ENCODE measurements around the gene MRPS6.

Gene MRPS6

GRCh38 chr21:34132926-34133325 is 59.5 kb downstream of the MRPS6 start:
- H3K4me3 ChIP-seq (ENCODE audit: low read length in 2 of 2), result no peak overlapping the region
- no peaks in the 10 kb centered on the region for H3K9me3 ChIP-seq (ENCODE audit: control insufficient read depth in 2 of 2, low read length in 2 of 2)
- peaks cover 5% of the 10 kb centered on the region in 2 donors for H3K36me3 ChIP-seq (ENCODE audit: control insufficient read depth in 2 of 2, insufficient read depth in 2 of 2, low read length in 2 of 2)
- H3K4me1 ChIP-seq (ENCODE audit: control insufficient read depth, insufficient read depth, low read length), result peaks cover 61% of the 10 kb centered on the region
- H3K9ac ChIP-seq (ENCODE audit: low read length in 2 of 2), result no peak overlapping the region
- H3K27ac ChIP-seq (ENCODE audit: low read length), result peak overlapping the region; percentile 73
- H3K27me3 ChIP-seq (ENCODE audit: control insufficient read depth in 1 of 2, insufficient read depth in 2 of 2, low read length in 2 of 2), result no peaks in the 10 kb centered on the region

- H3K4me1 ChIP-seq (ENCODE audit: control insufficient read depth, insufficient read depth, low read length), result peaks cover 56% of the 10 kb centered on the region
These were observed 60.0 kb downstream of the MRPS6 start for GRCh38 chr21:34133392-34133791.

GRCh38 chr21:34133802-34134201 is 60.4 kb downstream of the MRPS6 start:
- Histone ChIP-seq H3K4me3 (ENCODE audit: low read length in 2 of 2) (no peak overlapping the region), H3K4me1 (ENCODE audit: control insufficient read depth, insufficient read depth, low read length) (peaks cover 52% of the 10 kb centered on the region), H3K27me3 (ENCODE audit: control insufficient read depth in 1 of 2, insufficient read depth in 2 of 2, low read length in 2 of 2) (no peaks in the 10 kb centered on the region), H3K9ac (ENCODE audit: low read length in 2 of 2) (no peak overlapping the region), H3K36me3 (ENCODE audit: control insufficient read depth in 2 of 2, insufficient read depth in 2 of 2, low read length in 2 of 2) (peaks cover 5% of the 10 kb centered on the region in 2 donors), H3K27ac (ENCODE audit: low read length) (peak overlapping the region; percentile 37), H3K9me3 (ENCODE audit: control insufficient read depth in 2 of 2, low read length in 2 of 2) (no peaks in the 10 kb centered on the region)

More at GRCh38 chr21:34133392-34133791, 60.0 kb downstream of the MRPS6 start:
- peaks cover 5% of the 10 kb centered on the region in 2 donors for H3K36me3 ChIP-seq (ENCODE audit: control insufficient read depth in 2 of 2, insufficient read depth in 2 of 2, low read length in 2 of 2)
- no peaks in the 10 kb centered on the region for H3K27me3 ChIP-seq (ENCODE audit: control insufficient read depth in 1 of 2, insufficient read depth in 2 of 2, low read length in 2 of 2)
- no peaks in the 10 kb centered on the region for H3K9me3 ChIP-seq (ENCODE audit: control insufficient read depth in 2 of 2, low read length in 2 of 2)
- H3K4me3 ChIP-seq (ENCODE audit: low read length in 2 of 2), result no peak overlapping the region
- no peak overlapping the region for H3K9ac ChIP-seq (ENCODE audit: low read length in 2 of 2)
- peak overlapping the region; percentile 37 for H3K27ac ChIP-seq (ENCODE audit: low read length)

- Histone ChIP-seq H3K27me3 (ENCODE audit: control insufficient read depth in 1 of 2, insufficient read depth in 2 of 2, low read length in 2 of 2) (no peaks in the 10 kb centered on the region), H3K27ac (ENCODE audit: low read length) (no peak overlapping the region)
These were observed 62.0 kb downstream of the MRPS6 start for GRCh38 chr21:34135330-34135729.

DNA sequence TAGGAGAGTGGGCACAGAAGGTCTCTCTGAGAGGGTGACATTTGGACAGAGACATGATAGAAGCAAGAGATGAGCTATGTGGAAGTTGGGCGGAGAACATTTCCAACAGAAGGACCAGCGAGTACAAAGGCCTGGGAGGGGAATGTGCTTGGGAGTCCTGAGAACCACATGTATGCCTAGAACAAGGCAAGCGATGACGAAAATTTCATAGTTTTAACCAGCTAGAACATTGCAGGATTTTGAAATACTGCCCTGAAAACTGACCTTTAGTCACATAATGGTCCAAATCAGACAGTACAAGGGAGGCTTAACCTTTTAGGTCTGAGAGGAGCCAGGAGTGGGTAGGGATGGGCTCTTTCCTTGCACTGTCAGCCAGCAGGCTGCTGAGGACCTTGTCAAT is 68.0 kb downstream of the MRPS6 start:
- H3K4me3 ChIP-seq (ENCODE audit: low read length in 2 of 2), result no peak overlapping the region
- H3K9me3 ChIP-seq (ENCODE audit: control insufficient read depth in 2 of 2, low read length in 2 of 2), result no peaks in the 10 kb centered on the region
- H3K9ac ChIP-seq (ENCODE audit: low read length in 2 of 2), result no peak overlapping the region
- no peak overlapping the region for H3K27ac ChIP-seq (ENCODE audit: low read length)
- H3K36me3 ChIP-seq (ENCODE audit: control insufficient read depth in 2 of 2, insufficient read depth in 2 of 2, low read length in 2 of 2), result peaks cover 9 to 12% of the 10 kb centered on the region in 2 donors
- peaks cover 14% of the 10 kb centered on the region for H3K4me1 ChIP-seq (ENCODE audit: control insufficient read depth, insufficient read depth, low read length)
- H3K27me3 ChIP-seq (ENCODE audit: control insufficient read depth in 1 of 2, insufficient read depth in 2 of 2, low read length in 2 of 2), result no peaks in the 10 kb centered on the region

More at GRCh38 chr21:34135330-34135729, 62.0 kb downstream of the MRPS6 start:
- Histone ChIP-seq H3K4me1 (ENCODE audit: control insufficient read depth, insufficient read depth, low read length) (peaks cover 37% of the 10 kb centered on the region), H3K4me3 (ENCODE audit: low read length in 2 of 2) (no peak overlapping the region), H3K9ac (ENCODE audit: low read length in 2 of 2) (no peak overlapping the region), H3K9me3 (ENCODE audit: control insufficient read depth in 2 of 2, low read length in 2 of 2) (no peaks in the 10 kb centered on the region), H3K36me3 (ENCODE audit: control insufficient read depth in 2 of 2, insufficient read depth in 2 of 2, low read length in 2 of 2) (peaks cover 5% of the 10 kb centered on the region in 2 donors)

GRCh38 chr21:34143685-34144182 is 70.4 kb downstream of the MRPS6 start:
- Histone ChIP-seq H3K9ac (ENCODE audit: low read length in 2 of 2) (no peak overlapping the region), H3K27ac (ENCODE audit: low read length) (peak overlapping the region; percentile 6), H3K9me3 (ENCODE audit: control insufficient read depth in 2 of 2, low read length in 2 of 2) (no peaks in the 10 kb centered on the region), H3K36me3 (ENCODE audit: control insufficient read depth in 2 of 2, insufficient read depth in 2 of 2, low read length in 2 of 2) (peaks cover 9 to 12% of the 10 kb centered on the region in 2 donors), H3K27me3 (ENCODE audit: control insufficient read depth in 1 of 2, insufficient read depth in 2 of 2, low read length in 2 of 2) (no peaks in the 10 kb centered on the region), H3K4me1 (ENCODE audit: control insufficient read depth, insufficient read depth, low read length) (peaks cover 29% of the 10 kb centered on the region), H3K4me3 (ENCODE audit: low read length in 2 of 2) (no peak overlapping the region)

- H3K9ac ChIP-seq (ENCODE audit: low read length in 2 of 2), result no peak overlapping the region
- H3K36me3 ChIP-seq (ENCODE audit: control insufficient read depth in 2 of 2, insufficient read depth in 2 of 2, low read length in 2 of 2), result peaks cover 9 to 12% of the 10 kb centered on the region in 2 donors
- no peaks in the 10 kb centered on the region for H3K27me3 ChIP-seq (ENCODE audit: control insufficient read depth in 1 of 2, insufficient read depth in 2 of 2, low read length in 2 of 2)
- no peak overlapping the region for H3K4me3 ChIP-seq (ENCODE audit: low read length in 2 of 2)
- no peaks in the 10 kb centered on the region for H3K9me3 ChIP-seq (ENCODE audit: control insufficient read depth in 2 of 2, low read length in 2 of 2)
- H3K27ac ChIP-seq (ENCODE audit: low read length), result no peak overlapping the region
- peaks cover 29% of the 10 kb centered on the region for H3K4me1 ChIP-seq (ENCODE audit: control insufficient read depth, insufficient read depth, low read length)
These were observed 70.8 kb downstream of the MRPS6 start for GRCh38 chr21:34144224-34144623.

- H3K9ac ChIP-seq (ENCODE audit: low read length in 2 of 2), result no peak overlapping the region
- no peaks in the 10 kb centered on the region for H3K9me3 ChIP-seq (ENCODE audit: control insufficient read depth in 2 of 2, low read length in 2 of 2)
- peaks cover 26% of the 10 kb centered on the region for H3K4me1 ChIP-seq (ENCODE audit: control insufficient read depth, insufficient read depth, low read length)
- no peak overlapping the region for H3K27ac ChIP-seq (ENCODE audit: low read length)
- peaks cover 5 to 12% of the 10 kb centered on the region in 2 donors for H3K36me3 ChIP-seq (ENCODE audit: control insufficient read depth in 2 of 2, insufficient read depth in 2 of 2, low read length in 2 of 2)
- H3K4me3 ChIP-seq (ENCODE audit: low read length in 2 of 2), result no peak overlapping the region
- no peaks in the 10 kb centered on the region for H3K27me3 ChIP-seq (ENCODE audit: control insufficient read depth in 1 of 2, insufficient read depth in 2 of 2, low read length in 2 of 2)
These were observed 74.5 kb downstream of the MRPS6 start for GRCh38 chr21:34147792-34148418.

- peaks cover 22% of the 10 kb centered on the region for H3K4me1 ChIP-seq (ENCODE audit: control insufficient read depth, insufficient read depth, low read length)
- no peak overlapping the region for H3K4me3 ChIP-seq (ENCODE audit: low read length in 2 of 2)
- H3K27ac ChIP-seq (ENCODE audit: low read length), result no peak overlapping the region
- no peak overlapping the region for H3K9ac ChIP-seq (ENCODE audit: low read length in 2 of 2)
- H3K27me3 ChIP-seq (ENCODE audit: control insufficient read depth in 1 of 2, insufficient read depth in 2 of 2, low read length in 2 of 2), result no peaks in the 10 kb centered on the region
- H3K9me3 ChIP-seq (ENCODE audit: control insufficient read depth in 2 of 2, low read length in 2 of 2), result no peaks in the 10 kb centered on the region
- peaks cover under 1 to 12% of the 10 kb centered on the region in 2 donors for H3K36me3 ChIP-seq (ENCODE audit: control insufficient read depth in 2 of 2, insufficient read depth in 2 of 2, low read length in 2 of 2)
These were observed 75.0 kb downstream of the MRPS6 start for GRCh38 chr21:34148419-34148804.

DNA sequence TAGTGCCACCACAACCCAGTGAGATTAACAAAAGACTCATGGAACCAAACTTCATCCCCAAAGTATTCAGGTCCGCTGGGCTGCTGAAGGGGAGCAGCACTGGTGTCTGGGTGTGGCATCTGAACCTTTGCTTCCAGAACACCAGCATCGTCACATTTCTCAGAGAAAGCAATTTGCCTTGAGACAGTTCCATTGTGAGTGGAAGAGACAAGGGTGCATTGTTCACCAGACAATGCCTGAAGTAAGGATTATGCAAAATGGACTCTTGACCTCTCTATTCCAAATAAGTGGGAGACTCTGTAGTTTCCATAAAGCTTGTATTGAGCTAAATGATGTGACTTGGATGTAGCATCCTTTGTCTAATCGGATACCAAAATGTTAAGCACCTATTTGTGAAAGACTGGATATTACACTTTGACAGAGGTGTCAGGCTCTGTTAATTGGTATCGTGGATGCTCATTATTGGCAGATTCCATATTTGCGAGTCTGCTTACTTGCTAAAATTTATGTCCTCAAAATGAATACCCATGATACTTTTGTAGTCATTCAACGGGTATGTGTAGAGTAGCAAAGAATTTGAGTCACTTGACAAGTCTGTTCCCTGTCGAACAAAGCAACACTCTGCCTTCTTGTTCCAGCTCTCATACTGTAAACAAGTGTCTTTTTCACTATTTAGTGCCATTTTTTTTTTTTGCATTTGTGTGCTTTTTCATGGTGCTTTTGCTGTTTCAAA is 75.6 kb downstream of the MRPS6 start:
- H3K36me3 ChIP-seq (ENCODE audit: control insufficient read depth in 2 of 2, insufficient read depth in 2 of 2, low read length in 2 of 2), result peaks cover 0 to 11% of the 10 kb centered on the region in 2 donors
- no peak overlapping the region for H3K9ac ChIP-seq (ENCODE audit: low read length in 2 of 2)
- H3K4me1 ChIP-seq (ENCODE audit: control insufficient read depth, insufficient read depth, low read length), result peaks cover 22% of the 10 kb centered on the region
- no peak overlapping the region for H3K27ac ChIP-seq (ENCODE audit: low read length)
- no peaks in the 10 kb centered on the region for H3K27me3 ChIP-seq (ENCODE audit: control insufficient read depth in 1 of 2, insufficient read depth in 2 of 2, low read length in 2 of 2)
- no peaks in the 10 kb centered on the region for H3K9me3 ChIP-seq (ENCODE audit: control insufficient read depth in 2 of 2, low read length in 2 of 2)
- no peak overlapping the region for H3K4me3 ChIP-seq (ENCODE audit: low read length in 2 of 2)

DNA sequence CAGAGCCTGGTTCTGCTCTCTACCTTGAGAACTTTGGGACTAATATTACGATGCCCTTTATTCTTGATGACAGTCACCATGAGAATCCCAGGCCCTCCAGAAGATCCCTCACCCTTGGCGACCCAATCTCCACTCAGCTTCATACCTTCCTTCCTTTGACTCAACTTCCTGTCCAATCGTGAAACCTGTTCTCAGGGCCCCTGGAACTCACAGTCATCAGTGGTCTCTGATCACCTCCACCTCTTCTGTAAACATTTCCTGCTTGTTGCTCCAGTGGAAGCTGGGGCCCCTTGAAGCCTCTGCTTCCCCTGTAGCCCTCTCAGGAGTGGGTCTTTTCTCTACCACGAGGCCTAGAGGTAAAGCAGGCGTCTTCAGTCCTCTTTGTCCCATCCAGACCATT is 79.1 kb downstream of the MRPS6 start:
- Histone ChIP-seq H3K4me1 (ENCODE audit: control insufficient read depth, insufficient read depth, low read length) (peaks cover 15% of the 10 kb centered on the region), H3K9ac (ENCODE audit: low read length in 2 of 2) (no peak overlapping the region), H3K36me3 (ENCODE audit: control insufficient read depth in 2 of 2, insufficient read depth in 2 of 2, low read length in 2 of 2) (peaks cover 0 to 2% of the 10 kb centered on the region in 2 donors), H3K27ac (ENCODE audit: low read length) (no peak overlapping the region), H3K4me3 (ENCODE audit: low read length in 2 of 2) (no peak overlapping the region), H3K9me3 (ENCODE audit: control insufficient read depth in 2 of 2, low read length in 2 of 2) (no peaks in the 10 kb centered on the region), H3K27me3 (ENCODE audit: control insufficient read depth in 1 of 2, insufficient read depth in 2 of 2, low read length in 2 of 2) (no peaks in the 10 kb centered on the region)
